Activated T-cell treated with anti-CD3 and anti-CD28 coated beads, Interleukin-2, amount 50 U/mL, for 72 hours (primary cell): ENCODE measurements around the gene PFKP. TPM values are rescaled to one million over a fixed set of nuclear protein-coding genes. Genes with fewer than 3 reads are reported as not detected.

Source experiments
- ATAC-seq, 2 donors: fragments of 150-1000 bp; cut with Tn5 transposase; replicated peaks in 1 of 2; 2 replicates each; pipeline ENCODE4 v1.10.0; 2021; ENCODE audit warnings: moderate library complexity in 2 of 2, mild to moderate bottlenecking in 1 of 2
- DNase-seq, 2 donors: peaks; one replicate each; pipeline ENCODE4 v3.0.0; 2021 to 2022; ENCODE audit warnings: mixed read lengths in 1 of 2
- H3K27ac Mint-ChIP-seq: one replicate; pipeline ENCODE4 v1.8.0; 2022; ENCODE audit warnings: mild to moderate bottlenecking, moderate library complexity, mixed read lengths
- H3K27me3 Mint-ChIP-seq: one replicate; pipeline ENCODE4 v1.8.0; 2022; ENCODE audit warnings: low read depth, mixed read lengths
- H3K36me3 Mint-ChIP-seq, 2 donors: one replicate each; pipeline ENCODE4 v1.8.0; 2022; ENCODE audit warnings: mixed read lengths in 2 of 2, mild to moderate bottlenecking in 1 of 2; ENCODE audit not compliant: insufficient read depth in 2 of 2
- H3K4me1 Mint-ChIP-seq: one replicate; pipeline ENCODE4 v1.8.0; 2022; ENCODE audit warnings: low read depth, mixed read lengths
- H3K4me3 Mint-ChIP-seq, 2 donors: one replicate each; pipeline ENCODE4 v1.8.0; 2022; ENCODE audit warnings: mild to moderate bottlenecking in 2 of 2, mixed read lengths in 2 of 2, moderate library complexity in 2 of 2
- H3K9me3 Mint-ChIP-seq, 2 donors: one replicate each; pipeline ENCODE4 v1.8.0; 2022; ENCODE audit warnings: mixed read lengths in 2 of 2
- total RNA-seq, 2 donors: library from RNA; stranded (reverse); gene quantifications; one replicate each; pipeline ENCODE4 v1.2.3, GENCODE V29; 2022

PFKP gene
- total RNA-seq, 2 donors from 2014 or later, result 85.2 to 105 TPM

DNA sequence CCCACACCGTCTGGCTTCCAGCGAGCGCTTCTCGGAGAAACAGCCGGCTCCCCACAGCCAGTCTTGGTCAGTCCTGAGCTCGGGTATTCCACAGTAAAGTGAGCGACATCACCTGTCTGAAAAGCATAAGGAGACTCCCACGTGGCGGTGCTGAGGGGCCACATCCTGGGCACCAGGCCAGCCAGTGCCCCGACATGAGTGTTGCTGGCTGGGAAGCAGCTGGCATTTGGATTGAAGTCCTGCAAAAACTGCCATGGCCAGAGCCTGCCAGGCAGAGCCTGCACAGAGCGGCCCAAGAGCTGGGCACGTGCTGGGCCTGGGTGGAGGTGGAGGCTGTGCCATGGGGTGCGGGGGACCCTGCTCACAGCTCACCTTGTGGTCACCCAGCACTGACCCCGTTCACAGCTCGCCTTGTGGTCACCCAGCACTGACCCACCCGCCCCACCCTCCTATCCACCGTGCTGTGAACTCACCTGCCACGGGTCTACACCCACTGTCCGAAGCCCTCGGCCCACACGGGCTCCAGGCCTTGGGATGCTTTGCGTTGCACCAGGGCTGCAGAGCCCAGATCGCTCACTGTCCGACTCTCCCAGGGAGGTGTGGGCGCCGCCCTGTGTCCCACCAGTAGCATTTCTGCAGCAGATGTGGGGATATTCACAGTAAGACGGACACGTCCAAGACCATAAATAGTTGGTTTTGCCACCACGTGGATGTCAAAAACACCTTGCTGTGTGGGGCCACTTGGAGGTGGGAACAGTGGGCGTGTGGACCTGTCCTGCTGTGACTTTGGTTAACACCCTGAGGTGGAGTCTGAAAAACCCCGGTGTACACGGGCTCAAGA is 56.4 kb downstream of the PFKP start:
- no peaks in the 10 kb centered on the region for H3K27me3 Mint-ChIP-seq
- DNase-seq (no peak), ATAC-seq (no peak)
- peaks cover 2 to 27% of the 10 kb centered on the region in 2 donors for H3K36me3 Mint-ChIP-seq
- H3K4me3 Mint-ChIP-seq, result no peak overlapping the region
- no peaks in the 10 kb centered on the region for H3K4me1 Mint-ChIP-seq
- H3K9me3 Mint-ChIP-seq, result no peaks in the 10 kb centered on the region
- no peak overlapping the region for H3K27ac Mint-ChIP-seq

DNA sequence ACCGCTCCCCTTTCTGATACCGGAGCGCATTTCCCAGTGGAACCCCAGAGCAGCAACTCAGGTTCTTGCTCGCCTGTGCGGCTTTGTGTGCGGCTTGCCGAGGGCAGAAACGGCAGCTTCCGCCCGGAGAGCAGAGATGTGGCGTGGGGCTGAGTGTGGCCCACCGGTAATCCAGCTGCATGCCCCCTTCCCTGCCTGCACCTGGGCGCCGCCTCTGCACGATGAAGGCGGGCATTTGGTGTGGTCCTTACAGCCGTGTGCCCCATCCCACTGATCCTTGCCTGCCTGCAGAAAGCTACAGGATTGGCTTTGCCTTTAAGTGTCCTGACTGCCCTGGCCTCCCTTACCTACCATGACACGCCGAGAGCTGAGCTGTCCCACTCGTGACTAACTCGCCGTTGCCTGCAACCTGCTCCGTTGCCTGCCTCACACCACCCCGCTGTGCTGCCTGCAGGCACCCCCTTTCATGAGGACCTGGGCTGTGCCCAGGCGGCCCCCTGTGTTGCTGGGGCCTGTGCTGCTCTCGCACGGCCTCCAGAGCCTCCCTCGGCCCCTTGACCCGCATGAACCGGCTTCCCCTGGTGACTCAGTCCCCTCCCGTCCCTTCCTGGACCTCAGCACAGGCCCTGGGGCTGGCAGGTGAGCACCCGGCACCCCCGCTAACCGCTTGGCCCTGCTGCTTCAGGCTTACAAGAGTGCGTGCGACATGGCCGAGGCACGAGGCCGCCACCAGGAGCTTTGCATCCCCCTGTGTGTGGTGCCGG is 57.2 kb downstream of the PFKP start:
- H3K9me3 Mint-ChIP-seq, result no peaks in the 10 kb centered on the region
- DNase-seq, result no peak
- H3K4me1 Mint-ChIP-seq, result no peaks in the 10 kb centered on the region
- no peak overlapping the region for H3K4me3 Mint-ChIP-seq
- H3K36me3 Mint-ChIP-seq, result peaks cover 2 to 31% of the 10 kb centered on the region in 2 donors
- H3K27me3 Mint-ChIP-seq, result no peaks in the 10 kb centered on the region
- ATAC-seq, result no peak
- H3K27ac Mint-ChIP-seq, result no peak overlapping the region

DNA sequence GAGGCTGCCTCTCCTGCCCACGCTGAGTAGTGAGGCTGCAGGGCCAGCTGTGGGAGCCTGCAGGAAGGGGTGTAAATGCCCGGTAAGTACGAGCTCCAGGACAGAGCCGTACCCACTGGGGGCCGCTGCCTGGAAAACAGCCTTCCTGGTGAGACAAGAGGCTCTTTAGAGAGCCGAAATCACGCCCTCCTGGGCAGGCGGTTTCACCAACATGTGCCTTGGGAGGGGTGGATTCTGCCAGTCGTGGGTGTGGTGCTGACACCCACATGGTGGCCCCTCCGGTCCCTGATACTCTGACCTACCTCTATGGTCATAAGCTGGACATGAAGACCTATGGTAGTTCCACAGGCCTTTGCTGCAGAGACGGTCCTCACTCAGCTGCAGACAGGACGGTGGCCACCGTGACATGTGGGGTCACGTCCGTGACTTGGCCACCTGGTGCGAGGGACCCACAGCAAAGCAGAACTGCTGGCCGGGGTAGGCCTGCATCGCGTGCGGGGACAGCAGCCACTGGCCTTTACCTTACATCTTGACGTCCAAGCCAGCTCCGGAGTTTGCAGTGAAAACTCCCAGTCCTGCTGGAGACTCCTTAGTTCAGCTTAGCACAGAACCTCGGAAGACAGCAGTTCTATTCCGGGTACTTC is 58.3 kb downstream of the PFKP start:
- Mint-ChIP-seq H3K36me3 (peaks cover 2 to 26% of the 10 kb centered on the region in 2 donors), H3K27ac (no peak overlapping the region), H3K4me1 (no peaks in the 10 kb centered on the region), H3K9me3 (no peaks in the 10 kb centered on the region), H3K4me3 (no peak overlapping the region), H3K27me3 (no peaks in the 10 kb centered on the region)
- no peak for DNase-seq
- ATAC-seq, result no peak

DNA sequence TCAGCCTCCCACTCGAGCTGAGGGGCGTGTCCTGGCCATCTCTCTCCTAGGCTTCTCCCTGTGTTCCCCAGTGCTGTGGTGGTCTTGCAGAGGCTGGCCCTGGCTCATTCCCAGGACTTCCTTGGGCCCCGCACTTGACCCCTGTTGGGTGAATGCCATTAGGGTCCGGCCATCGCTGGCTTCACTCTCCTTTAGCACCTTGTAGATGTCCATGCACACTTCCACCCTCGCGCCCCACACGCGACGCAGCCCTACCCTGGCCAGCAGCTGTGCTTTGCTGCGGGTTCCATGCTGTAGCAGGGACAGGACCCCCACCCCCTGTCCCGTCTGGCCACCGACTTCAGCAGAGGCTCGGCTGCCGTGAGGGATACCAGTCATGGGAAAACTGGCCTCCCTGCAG is 58.9 kb downstream of the PFKP start:
- no peak overlapping the region for H3K4me3 Mint-ChIP-seq
- no peak overlapping the region for H3K27ac Mint-ChIP-seq
- ATAC-seq (no peak), DNase-seq (no peak)
- H3K9me3 Mint-ChIP-seq, result no peaks in the 10 kb centered on the region
- no peaks in the 10 kb centered on the region for H3K4me1 Mint-ChIP-seq
- H3K27me3 Mint-ChIP-seq, result no peaks in the 10 kb centered on the region
- H3K36me3 Mint-ChIP-seq, result peaks cover under 1 to 26% of the 10 kb centered on the region in 2 donors

DNA sequence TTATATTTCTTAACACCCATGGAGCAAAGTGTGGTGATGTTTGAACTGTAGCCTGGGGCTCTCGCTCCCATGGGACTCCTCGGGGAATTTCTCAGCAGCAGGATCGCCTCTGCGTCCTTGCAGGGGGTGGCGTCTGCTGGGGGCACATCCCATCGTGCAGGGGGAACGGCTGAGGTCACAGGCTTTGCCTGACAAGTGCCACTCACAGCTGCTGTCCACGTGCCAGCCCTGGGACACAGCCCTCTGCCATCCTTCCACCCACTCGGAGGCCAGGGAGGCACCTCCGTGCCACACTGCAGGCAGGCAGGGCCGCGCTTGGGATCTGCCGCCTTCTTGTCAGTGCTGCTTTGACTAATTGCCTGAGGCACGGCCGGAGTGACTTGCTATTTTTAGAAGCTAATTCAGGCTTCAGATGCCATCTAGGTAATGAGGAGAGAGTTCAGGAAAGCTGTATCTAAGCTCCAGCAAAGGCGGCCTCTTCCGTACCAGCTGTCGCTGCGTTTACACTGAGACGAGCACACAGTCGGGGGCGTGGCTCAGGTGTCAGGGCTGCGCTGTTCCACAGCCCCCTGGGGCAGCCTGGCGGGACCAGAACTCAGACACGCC is 59.5 kb downstream of the PFKP start:
- no peaks in the 10 kb centered on the region for H3K27me3 Mint-ChIP-seq
- no peaks in the 10 kb centered on the region for H3K9me3 Mint-ChIP-seq
- ATAC-seq, result no peak
- H3K4me1 Mint-ChIP-seq, result no peaks in the 10 kb centered on the region
- DNase-seq, result no peak
- no peak overlapping the region for H3K4me3 Mint-ChIP-seq
- H3K27ac Mint-ChIP-seq, result no peak overlapping the region
- peaks cover 0 to 24% of the 10 kb centered on the region in 2 donors for H3K36me3 Mint-ChIP-seq

DNA sequence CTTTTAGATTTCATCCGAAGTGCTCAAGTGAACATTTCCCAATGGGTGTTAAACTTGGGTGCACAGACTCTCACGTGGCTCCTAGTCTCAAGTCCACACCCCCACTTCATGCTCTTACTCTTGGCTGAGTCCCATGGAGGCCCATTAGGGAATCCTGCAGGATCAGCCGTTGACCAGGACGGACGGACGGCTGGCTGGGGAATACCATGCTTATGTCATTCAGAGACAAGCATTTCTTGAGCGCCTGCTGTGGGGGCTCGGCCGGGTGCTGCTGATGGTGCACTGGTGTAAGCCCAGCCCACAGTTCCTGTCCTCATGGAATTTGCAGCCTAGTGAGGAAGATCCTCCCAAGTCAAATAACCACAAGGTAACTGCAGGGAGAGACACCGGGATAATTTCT is 60.6 kb downstream of the PFKP start:
- Mint-ChIP-seq H3K4me1 (no peaks in the 10 kb centered on the region), H3K9me3 (no peaks in the 10 kb centered on the region), H3K27me3 (no peaks in the 10 kb centered on the region), H3K36me3 (peaks cover 2 to 25% of the 10 kb centered on the region in 2 donors), H3K27ac (peak overlapping the region; percentile 70), H3K4me3 (no peak overlapping the region)
- ATAC-seq, result no peak
- DNase-seq, result no peak

DNA sequence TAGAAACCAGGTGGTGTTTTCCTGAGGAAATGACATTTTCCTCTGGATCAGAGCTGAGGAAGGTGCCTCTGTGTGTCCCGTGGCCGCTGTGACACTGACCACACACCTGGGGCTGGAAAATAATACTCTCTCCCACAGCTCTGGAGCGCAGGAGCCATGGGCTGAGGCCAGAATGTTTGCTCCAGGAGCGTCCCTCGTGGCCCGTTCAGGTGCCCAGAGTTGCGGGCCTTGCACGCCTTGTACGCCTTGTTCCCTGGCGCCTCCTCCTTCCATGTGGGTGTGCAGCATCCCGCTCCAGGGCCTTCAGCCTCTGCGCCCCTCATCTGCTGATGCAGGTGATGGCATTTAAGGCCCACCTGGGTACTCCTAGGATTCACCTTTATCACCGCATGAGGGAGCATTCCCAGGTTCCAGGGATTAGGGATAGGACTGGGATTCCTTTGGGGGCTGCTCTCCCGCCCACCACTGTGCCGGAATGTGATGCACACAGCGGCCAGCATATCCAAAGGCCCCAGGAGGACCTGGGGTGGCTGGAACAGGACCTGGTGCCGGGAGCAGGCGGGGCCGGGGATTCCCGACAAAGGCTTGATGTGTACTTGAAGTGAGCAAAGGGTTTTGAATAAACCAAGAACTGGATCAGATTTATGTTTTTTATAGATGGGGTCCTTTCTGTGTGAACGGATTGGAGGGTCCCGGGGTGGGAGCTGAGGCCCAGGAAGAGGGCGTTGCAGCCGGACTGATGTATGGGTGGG is 61.2 kb downstream of the PFKP start:
- H3K9me3 Mint-ChIP-seq, result no peaks in the 10 kb centered on the region
- H3K27ac Mint-ChIP-seq, result peak overlapping the region; percentile 48
- ATAC-seq, result no peak
- H3K4me1 Mint-ChIP-seq, result no peaks in the 10 kb centered on the region
- no peaks in the 10 kb centered on the region for H3K27me3 Mint-ChIP-seq
- no peak for DNase-seq
- H3K4me3 Mint-ChIP-seq, result no peak overlapping the region
- H3K36me3 Mint-ChIP-seq, result peaks cover 2 to 26% of the 10 kb centered on the region in 2 donors

DNA sequence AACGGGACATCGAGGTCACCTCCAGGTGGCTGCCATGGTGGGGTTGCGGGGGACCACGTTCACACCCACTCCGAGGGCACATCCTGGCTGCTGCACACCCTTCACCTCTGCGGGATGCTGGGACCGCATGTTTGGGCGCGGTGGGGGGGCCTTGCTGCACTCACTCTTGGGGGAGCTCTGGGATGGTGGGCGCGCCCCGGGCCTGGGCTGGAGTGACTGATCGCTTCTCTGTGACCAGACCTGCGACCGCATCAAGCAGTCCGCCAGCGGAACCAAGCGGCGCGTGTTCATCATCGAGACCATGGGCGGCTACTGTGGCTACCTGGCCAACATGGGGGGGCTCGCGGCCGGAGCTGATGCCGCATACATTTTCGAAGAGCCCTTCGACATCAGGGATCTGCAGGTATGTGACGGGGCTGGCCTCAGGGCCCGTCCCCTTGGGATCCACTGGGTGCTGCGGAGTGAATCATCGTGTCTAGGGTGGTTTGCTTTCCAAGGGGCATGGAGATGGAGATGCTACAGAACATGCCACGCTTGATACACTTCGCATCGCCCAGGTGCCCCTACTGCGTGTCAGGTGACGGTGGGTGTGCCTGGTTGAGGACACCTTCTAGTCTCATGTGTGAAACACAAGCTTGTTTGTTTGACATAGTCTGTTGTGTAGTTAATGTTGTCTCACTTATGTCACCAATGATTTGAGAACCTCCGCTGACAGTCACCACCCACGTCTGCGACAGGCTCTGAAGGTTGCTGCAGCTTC is 62.4 kb downstream of the PFKP start:
- DNase-seq (no peak), ATAC-seq (peak in 1 of 2 donors; percentile 21)
- Mint-ChIP-seq H3K4me3 (no peak overlapping the region), H3K27ac (no peak overlapping the region), H3K27me3 (no peaks in the 10 kb centered on the region), H3K4me1 (no peaks in the 10 kb centered on the region), H3K36me3 (peaks cover 2 to 26% of the 10 kb centered on the region in 2 donors), H3K9me3 (no peaks in the 10 kb centered on the region)

DNA sequence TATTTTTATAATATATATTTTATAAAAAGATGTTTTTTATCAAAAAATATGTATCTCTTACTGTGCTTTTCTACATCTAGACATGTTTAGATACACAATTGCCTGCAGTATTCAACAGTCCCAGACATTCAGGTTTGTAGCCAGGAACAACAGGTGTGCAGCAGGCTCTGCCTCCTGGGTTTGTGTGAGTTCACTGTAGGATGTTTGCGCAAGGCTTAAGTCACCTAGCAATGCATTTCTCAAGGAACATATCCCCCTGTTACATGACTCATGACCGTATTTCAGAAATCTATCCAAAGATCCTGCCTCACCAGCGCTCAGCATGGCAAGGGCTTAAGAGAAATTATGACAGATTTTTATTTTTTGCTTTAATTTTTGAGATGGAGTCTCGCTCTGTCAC is 63.8 kb downstream of the PFKP start:
- Mint-ChIP-seq H3K9me3 (no peaks in the 10 kb centered on the region), H3K4me1 (no peaks in the 10 kb centered on the region), H3K27ac (no peak overlapping the region), H3K27me3 (no peaks in the 10 kb centered on the region), H3K36me3 (peaks cover 2 to 26% of the 10 kb centered on the region in 2 donors), H3K4me3 (no peak overlapping the region)
- DNase-seq, result no peak
- no peak for ATAC-seq

DNA sequence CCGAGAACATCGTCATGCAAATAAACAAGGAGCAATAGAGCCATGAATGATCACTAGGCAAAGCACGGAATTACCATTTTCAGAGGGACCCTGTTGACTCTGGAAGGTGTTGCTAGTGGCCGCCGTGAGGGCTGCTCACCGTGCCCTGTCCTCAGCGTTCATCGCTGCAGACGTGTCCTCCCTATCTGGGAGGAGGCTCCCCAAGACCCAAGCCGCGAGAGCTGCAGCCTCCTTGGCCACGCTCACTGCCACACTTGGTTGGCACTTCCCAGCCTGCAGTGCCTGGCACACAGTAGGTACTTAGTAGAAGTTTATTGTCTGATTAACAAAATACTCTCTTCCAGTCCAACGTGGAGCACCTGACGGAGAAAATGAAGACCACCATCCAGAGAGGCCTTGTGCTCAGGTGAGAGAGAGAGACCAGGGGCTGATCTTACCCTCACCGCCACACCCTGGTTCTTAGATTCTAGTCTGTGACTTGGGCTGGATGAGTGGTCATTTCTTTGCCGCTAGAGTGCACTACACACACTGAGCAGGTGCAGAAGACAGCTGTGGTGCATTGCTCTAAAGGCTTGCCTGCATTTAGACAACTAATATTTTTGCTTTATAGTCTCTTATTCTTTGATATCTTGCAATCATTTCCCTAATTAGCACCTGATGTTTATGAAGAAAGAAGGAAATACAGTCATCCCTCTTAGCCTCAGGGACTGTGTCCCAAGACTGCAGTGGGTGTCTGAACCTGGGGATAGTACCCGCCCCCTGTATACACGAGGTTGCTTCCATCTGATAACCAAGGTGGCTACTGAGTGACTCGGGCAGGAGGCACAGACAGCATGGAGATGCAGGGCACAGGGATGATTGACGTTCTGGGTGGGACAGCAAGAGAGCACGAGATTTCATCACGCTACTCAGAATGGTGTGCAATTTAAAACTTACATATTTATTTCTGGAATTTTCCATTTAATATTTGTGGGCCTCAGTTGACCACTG is 65.0 kb downstream of the PFKP start:
- ATAC-seq (no peak), DNase-seq (no peak)
- Mint-ChIP-seq H3K4me1 (no peaks in the 10 kb centered on the region), H3K27me3 (no peaks in the 10 kb centered on the region), H3K9me3 (no peaks in the 10 kb centered on the region), H3K36me3 (peaks cover 2 to 29% of the 10 kb centered on the region in 2 donors), H3K27ac (peak overlapping the region; percentile 27), H3K4me3 (no peak overlapping the region)

DNA sequence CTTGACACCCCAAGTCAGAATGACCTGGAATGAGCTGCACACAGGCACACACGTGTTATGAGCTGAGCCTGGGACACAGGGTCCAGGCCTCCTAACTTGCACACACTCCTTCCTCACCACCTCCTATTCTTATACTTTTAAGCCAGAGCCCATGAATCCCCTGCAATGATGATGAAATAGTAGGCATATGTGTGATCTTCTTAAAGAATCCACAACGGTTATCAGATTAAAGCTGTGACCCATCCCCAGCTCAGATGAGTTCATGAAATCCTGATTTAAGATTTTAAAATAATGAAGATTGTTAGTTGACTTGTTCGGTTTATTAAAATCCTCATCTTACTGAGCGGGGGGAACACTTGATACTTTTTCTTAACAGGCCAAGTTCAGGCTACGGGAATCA is 66.6 kb downstream of the PFKP start:
- Mint-ChIP-seq H3K4me3 (no peak overlapping the region), H3K4me1 (no peaks in the 10 kb centered on the region), H3K27me3 (no peaks in the 10 kb centered on the region), H3K9me3 (no peaks in the 10 kb centered on the region), H3K27ac (peak overlapping the region; percentile 72), H3K36me3 (peaks cover 2 to 29% of the 10 kb centered on the region in 2 donors)
- ATAC-seq (no peak), DNase-seq (no peak)
